ENCODE measurements around the gene JCAD.

- TF ChIP-seq RAD21 (IDR thresholded peaks at IDR 0.05 in 1 of 2, conservative IDR thresholded peaks at IDR 0.05 in 1 of 2; ENCODE audit: low read depth in 2 of 2, low read length in 2 of 2) (no peak), RXRA (IDR thresholded peaks at IDR 0.05; ENCODE audit: insufficient read depth, low read depth, low read length) (no peak), EP300 (IDR thresholded peaks at IDR 0.05; ENCODE audit: borderline replicate concordance in 1 of 2, low read depth in 2 of 2, low read length in 2 of 2) (no peak), POLR2A (IDR thresholded peaks at IDR 0.05; ENCODE audit: control extremely low read depth in 1 of 2, low read depth in 2 of 2, low read length in 2 of 2) (no peak), SP1 (IDR thresholded peaks at IDR 0.05; ENCODE audit: low read depth, low read length) (no peak), CHD1 (IDR thresholded peaks at IDR 0.05; ENCODE audit: low read depth, low read length) (no peak), CBX8 (IDR thresholded peaks at IDR 0.05; ENCODE audit: borderline replicate concordance, low read depth, low read length) (no peak), BRCA1 (IDR thresholded peaks at IDR 0.05; ENCODE audit: low read depth, low read length) (no peak), JUND (IDR thresholded peaks at IDR 0.05; ENCODE audit: low read length) (no peak), RFX5 (IDR thresholded peaks at IDR 0.05; ENCODE audit: borderline replicate concordance, low read depth, low read length) (no peak), EZH2 (IDR thresholded peaks at IDR 0.05; ENCODE audit: low read depth, low read length, severe bottlenecking) (no peak), TBP (IDR thresholded peaks at IDR 0.05; ENCODE audit: low read depth, low read length) (no peak)
- TF ChIP-seq, protein P1, sequence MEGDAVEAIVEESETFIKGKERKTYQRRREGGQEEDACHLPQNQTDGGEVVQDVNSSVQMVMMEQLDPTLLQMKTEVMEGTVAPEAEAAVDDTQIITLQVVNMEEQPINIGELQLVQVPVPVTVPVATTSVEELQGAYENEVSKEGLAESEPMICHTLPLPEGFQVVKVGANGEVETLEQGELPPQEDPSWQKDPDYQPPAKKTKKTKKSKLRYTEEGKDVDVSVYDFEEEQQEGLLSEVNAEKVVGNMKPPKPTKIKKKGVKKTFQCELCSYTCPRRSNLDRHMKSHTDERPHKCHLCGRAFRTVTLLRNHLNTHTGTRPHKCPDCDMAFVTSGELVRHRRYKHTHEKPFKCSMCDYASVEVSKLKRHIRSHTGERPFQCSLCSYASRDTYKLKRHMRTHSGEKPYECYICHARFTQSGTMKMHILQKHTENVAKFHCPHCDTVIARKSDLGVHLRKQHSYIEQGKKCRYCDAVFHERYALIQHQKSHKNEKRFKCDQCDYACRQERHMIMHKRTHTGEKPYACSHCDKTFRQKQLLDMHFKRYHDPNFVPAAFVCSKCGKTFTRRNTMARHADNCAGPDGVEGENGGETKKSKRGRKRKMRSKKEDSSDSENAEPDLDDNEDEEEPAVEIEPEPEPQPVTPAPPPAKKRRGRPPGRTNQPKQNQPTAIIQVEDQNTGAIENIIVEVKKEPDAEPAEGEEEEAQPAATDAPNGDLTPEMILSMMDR (IDR thresholded peaks at IDR 0.05; ENCODE audit: control extremely low read depth in 1 of 3, insufficient read depth in 1 of 3, low read depth in 1 of 3, low read length in 3 of 3): no peak
- TF ChIP-seq, protein P2, sequence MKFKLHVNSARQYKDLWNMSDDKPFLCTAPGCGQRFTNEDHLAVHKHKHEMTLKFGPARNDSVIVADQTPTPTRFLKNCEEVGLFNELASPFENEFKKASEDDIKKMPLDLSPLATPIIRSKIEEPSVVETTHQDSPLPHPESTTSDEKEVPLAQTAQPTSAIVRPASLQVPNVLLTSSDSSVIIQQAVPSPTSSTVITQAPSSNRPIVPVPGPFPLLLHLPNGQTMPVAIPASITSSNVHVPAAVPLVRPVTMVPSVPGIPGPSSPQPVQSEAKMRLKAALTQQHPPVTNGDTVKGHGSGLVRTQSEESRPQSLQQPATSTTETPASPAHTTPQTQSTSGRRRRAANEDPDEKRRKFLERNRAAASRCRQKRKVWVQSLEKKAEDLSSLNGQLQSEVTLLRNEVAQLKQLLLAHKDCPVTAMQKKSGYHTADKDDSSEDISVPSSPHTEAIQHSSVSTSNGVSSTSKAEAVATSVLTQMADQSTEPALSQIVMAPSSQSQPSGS (IDR thresholded peaks at IDR 0.05; ENCODE audit: low read length): no peak
These were observed 9.0 kb downstream of the JCAD start for GRCh38 chr10:30050411-30050810.
